ENCODE results near the gene DNM2.

DNA sequence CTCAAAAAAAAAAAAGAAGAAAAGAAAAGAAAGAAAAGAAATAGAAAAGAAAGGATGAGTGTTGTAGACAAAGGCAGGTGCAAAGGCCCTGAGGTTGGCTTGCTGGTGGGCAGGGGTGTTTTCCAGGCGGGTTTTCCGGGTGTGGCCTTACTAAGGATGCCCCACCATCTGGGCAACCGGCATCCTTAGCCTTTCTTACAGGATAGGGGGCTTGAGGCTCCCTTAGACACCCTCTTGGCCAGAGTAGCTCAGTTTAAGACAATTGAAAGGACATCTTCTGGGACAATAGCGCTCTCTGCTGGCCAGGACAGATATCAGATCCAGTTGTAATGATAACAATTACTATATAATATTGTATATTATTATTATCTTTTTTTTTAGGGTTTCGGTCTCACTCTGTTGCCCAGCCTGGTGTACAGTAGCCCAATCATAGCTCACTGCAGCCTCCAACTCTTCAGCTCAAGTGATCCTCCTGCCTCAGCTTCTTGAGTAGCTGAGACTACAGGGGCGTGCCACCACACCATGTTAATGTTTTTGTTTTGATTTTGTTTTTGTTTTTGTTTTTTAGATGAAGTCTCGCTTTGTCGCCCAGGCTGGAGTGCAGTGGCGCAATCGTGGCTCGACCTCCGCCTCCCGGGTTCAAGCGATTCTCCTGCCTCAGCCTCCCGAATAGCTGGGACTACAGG is 18.1 kb upstream of the DNM2 start:
- TF ChIP-seq POLR2A (IDR thresholded peaks at IDR 0.05) (no peak), CTCF (IDR thresholded peaks at IDR 0.05) (no peak)

All from lower leg skin (tissue), 3 donors.